ENCODE data around the gene KIFC3.
"Not testable (repeated sequence)": the region's sequence is repeated elsewhere in the genome, so short reads cannot be mapped to it uniquely, and the experiment has no call there.

KIFC3 gene

DNA sequence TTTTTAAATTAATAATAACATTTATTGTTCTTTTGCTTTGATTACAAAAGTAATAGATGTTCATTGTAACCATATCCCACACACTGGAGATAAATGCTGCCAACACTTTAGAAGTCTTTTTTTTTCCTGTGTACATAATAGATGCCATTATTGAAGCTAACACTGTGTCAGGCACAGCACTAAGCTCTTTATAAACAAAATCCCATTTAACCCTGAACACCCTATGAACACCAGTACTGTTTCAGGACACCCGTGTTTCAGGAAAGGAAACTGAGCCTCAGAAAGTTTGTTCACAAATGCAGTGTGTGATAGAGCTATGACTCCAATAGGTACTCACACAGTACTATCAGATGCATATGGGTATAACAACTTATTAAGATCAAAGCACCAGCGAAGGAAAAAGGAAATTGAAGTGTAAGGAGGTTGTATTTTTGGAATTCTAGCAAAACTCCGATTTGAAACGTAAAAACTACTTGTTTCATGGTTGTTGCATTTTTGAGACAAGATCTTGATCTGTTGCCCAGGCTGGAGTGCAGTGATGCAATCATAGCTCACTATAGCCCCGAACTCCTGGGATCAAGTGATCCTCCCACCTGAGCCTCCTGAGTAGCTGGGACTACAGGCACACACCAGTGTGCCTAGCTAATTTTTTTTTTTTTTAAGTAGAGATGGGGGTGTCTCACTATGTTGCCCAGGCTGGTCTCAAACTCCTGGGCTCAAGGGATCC, 2.0 kb upstream of the KIFC3 start:
- DNase-seq (ENCODE audit: low read depth): no peak

DNA sequence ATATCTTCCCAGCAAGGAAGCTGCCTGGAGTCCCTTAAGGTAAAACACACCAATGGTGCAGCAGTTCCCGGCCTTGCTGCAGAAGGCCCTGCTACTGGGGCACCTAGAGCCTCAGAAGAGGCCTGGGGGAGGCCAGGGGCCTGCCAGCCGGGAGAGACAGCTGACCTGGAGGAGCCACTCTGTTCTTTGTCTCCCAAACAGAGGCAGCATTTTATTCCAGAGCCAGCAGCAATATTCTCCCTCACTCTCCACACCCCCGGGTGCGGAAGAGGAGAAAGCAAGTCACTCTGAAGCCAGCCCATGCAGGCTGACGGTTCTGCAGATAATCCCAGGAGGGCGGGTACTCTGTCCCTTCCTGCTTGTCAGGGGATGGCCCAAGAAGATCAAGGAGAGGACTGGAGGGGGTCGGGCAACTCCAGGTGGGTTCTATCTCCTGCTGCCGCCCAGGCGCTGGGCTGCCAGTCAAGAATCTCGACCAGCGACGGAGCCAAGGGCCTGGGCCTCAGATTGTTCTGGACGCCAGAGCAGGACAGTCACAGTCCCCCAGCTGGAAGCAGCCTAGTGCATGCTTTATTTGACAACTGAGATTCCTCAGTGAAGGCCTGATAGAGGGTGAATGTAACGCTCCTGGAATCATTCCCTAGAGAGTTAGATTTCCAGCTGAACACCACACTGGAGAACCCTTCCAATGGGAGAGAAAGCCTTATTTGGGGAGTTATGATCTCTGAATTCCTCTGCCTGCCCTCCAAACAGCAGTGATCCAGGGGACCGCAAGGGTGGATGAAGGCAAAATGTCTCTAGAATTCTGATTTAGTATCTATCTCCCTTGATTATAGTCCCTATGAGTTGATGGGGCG, 1.1 kb upstream of the KIFC3 start:
- DNase-seq (ENCODE audit: low read depth): no peak

DNA sequence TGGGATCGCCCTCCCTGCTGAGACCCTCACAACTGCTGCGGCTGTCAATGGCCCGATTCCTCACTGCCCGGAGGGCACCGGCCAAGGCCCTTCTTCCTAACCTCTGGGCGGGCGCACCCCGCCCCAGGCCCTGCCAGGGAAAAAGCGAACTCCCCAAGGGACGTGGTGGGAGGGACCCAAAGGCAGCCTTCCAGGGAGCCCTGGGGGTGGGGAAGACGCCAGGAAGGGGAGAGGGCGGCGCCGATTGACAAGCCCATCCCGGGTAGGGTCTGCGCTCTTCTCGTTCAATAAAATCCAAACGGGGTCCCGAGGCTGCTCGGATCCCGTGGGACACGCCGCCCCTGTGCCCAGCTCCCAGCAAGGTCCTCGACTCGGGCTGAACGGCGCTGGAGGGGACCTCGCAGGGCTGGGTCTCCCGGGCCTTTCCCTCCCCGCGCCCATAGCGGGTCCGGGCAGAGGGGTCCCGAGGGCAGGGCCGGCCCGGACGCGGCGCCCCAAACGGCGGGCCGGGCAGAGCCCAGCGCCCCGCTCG, 416 bp downstream of the KIFC3 start:
- no peak for DNase-seq (ENCODE audit: low read depth)

DNA sequence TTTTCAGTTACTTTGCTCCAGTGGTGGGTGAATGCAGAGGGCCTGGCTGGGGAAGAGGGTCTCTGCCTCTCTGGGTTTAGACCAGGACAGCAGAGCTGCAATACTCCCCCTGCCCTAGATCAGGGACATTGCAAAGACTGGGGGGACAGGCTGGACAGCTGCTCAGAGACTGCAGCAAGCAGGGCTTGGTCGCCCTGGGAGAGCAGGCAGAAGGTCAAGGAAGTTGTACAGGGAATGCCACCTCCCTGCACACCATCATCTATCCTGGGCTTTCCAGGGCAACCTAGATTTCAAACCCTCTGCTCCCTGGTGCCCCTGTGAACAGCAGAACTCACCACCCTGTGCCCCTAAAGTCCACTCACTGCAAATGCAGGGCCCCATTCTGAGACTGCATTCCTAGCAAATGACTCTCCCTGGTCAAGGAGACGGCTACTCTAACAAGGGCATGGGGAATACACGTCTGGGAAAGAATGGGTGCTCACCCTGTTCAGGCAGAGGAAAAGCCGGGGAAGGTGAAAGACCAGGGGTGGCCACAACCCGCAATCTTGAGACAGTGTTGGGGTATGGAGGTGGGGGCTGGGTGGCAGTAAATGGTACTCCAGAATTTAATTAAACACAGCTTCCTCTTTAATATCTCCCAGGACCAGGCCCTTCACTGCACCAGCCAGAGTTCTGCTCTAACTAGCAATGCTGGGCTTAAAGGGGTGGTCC, 1.0 kb downstream of the KIFC3 start:
- peak; percentile 84 for DNase-seq (ENCODE audit: low read depth)

DNA sequence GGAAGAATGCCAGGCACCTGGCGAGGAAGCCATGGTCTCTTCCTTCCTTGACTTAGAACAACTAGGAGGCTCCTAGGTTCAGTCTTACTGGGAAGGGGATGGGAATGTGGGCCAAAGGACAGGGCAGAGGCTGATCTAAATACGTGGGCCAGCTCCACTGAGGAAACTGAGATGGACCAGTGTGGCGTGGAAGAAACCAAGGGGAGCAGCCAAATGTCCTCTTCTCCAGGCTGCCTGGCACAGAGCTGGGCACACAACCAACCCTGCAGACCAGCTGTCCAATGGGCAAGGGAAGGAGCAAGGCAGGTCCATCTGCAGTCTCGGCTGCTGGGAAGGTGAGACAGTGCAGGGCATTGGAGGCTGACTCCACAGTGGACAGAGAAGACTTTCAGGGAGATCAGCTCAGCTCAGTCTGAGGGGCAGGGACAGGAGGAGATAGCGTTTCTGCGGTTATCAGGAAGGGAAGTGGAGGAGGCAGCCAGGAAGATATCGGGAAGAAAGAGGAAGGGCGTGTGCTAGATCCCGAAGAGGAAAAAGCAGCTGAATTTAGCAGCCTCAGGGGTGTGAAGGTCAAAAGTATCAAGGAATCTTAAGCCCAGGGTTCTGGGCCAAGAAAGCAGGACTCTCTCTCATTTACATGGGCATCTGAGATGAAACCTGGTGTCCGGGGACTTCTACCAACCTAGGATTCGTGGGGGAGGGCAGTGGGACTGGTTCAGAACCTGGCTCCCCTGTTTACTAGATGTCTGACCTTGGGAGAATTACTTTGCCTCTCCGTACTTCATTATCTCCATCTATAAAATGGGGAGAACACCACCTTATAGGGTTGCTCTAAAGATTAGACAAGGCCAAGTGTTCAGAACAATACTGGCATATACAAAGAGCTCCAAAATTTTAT, 1.8 kb downstream of the KIFC3 start:
- no peak for DNase-seq (ENCODE audit: low read depth)

DNA sequence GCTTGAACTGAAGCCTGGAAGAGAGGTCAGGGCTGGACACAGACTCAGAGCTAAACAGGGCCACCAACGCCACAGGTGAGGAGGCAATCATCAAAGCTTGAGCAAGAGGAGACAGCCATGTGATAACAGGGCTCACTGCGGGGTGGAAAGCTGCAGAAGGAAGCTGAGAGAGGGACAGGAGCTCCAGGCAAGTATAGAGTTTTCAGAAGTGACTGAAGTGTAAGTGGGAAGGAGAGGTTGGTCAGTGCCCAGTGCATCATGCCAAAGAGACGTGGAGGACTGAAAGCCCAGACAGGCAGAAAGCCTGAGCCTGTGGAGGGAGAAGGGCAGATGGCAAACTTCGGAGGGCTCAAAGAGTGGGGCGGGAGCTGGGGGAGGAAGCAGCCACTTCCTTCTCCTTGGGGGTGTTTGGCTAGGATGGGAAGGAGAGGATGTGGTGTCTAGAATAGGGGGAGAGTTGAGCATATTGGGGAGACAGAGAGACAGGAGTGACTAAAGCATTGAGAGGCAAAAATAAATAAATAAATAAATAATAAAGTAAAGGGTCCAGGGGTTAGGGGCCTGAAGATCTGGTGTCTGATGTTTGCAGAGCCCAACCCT, 2.6 kb downstream of the KIFC3 start:
- DNase-seq (ENCODE audit: low read depth): no peak

DNA sequence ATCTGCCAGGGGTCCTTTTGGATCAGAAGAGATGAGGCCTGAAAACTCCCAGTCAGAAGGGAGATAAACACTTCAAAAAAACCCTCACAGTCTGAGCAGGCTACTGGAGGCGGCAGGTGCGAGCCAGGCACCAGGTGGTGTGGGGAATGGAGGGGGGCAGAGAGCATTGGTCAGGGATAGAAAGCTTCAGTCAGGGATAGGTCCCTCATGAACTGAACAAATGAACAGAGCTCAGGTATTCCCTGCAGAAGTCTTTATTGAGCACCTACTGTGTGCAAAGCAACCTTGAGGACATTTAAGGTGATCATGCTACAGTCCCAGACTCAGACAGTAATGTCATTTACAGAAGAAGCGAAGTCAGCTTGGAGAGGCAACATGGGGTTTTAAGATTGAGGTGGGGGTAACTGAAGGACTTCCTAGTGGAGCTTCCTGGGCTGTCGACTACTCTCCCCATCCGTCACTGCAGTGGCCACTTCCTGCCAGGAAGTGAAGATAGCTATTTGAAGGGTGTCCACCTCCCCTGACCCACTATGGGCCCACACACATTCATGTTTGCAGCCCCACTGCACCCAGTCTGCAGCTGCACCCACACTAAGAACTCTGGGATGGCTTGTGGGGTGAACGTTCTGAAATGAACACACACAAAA, 3.2 kb downstream of the KIFC3 start:
- no peak for DNase-seq (ENCODE audit: low read depth)

DNA sequence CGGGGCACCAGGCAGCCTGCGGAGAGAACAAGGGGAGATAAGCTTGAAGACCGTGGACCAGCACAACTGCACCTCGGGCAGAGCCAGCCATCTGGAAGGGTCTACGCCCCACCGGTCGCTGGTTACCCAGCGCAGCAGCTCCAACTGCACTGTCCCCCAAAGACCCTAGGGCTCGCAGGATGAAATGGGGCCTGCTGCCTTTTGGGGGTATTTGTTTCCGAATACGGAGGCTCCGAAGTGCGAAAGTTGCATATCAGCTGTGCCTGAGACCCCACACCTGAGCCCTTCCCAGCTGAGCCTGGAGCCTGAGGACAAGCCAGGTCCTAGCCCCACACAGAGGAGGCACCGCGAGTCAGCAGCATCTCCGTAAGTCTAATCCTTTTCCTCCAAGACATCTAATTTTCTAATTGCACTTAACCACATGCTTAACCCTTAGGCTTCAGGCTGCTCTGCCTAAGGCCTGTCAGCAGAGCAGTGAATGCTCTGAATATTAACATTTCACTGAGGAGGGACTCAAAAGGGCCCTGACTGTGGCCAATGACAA, 4.0 kb downstream of the KIFC3 start:
- no peak for DNase-seq (ENCODE audit: low read depth)

DNA sequence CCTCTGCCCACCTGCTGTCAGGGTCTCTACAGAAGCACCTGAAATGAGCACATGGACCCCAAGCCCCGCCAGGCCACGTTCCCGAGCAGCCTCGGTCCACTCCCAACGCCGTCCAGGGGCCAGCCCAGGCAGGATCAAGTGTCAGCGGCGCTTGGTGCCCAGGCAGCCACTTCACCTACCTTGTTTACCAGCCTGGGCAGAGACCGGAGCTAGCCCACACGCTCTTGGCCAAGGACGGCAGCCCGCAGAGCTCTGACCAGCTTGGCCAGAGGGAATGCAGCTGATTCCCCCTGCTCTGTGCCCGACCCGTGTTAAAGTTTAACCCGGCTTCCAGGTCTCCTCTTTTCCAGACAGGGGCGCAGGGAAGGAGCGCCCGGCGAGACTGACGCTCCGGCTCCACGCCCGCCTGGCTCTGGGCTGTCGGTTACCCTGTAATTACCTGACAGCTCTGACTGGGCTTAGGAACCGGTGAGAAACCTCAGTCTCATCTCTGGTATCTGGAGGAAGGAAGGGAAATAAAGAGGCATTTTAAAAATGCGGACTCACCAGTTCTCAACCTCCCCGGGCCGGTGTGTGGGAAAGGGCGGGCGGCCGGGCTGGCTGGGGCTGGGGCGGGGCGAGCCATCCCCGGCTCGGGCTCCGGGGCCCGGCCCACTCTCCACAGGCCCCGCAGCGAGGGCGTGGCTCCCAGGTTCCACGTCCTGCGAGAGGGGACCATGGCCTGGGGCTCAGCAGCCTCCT, 4.6 kb downstream of the KIFC3 start:
- DNase-seq (ENCODE audit: low read depth): no peak

DNA sequence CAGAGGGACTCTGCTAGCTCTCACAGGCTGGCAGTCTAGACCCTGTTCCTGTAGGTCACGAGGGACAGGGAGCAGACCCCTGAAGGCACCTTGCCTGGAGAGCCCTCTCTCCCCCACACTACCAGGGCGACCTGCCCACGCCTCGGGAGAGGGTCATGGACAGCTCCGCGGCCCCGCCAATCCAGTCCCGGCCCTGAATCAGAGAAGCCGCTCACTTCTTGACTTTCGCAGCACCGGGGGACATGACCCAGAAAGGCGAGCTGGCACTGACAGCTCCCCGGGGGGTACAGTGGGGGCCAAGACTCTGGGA, 5.1 kb downstream of the KIFC3 start:
- DNase-seq (ENCODE audit: low read depth): no peak

DNA sequence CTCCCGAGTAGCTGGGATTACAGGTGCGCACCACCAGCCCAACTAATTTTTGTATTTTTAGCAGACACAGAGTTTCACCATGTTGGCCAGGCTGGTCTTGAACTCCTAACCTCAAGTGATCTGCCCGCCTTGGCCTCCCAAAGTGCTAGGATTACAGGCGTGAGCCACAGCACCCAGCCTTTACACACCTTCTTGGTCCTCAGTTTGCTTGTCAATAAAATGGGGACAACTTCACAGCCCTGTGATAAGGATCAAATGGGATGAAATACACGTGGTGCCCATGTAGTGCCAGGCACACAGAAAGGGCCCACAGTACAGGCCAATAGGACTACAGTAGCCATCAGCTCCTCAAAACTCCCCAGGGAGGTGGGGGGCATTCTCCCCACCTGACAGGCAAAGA, 6.3 kb downstream of the KIFC3 start:
- DNase-seq (ENCODE audit: low read depth): not testable (repeated sequence)

DNA sequence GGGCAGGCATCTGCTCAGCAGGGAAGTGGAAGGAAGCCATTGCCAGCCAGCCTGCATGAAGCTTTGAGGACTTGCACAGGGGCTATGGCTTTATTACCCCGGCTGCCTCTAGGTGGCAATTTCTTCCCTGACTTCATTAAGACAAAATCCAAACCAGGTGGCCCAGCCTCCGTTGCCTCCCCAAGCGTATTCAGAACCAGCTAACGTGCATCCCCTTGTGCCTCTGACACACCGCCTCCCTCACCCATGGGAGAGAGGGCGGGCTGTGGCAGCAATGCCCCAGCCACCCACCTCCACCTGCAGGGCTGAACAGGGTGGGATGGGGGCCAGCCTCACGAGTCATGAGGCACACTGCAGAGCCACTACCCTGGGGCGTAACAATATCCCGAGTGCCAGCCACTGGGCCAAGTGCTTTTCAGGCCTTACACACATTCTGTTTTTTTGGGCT, 6.8 kb downstream of the KIFC3 start:
- DNase-seq (ENCODE audit: low read depth): peak; percentile 63

DNA sequence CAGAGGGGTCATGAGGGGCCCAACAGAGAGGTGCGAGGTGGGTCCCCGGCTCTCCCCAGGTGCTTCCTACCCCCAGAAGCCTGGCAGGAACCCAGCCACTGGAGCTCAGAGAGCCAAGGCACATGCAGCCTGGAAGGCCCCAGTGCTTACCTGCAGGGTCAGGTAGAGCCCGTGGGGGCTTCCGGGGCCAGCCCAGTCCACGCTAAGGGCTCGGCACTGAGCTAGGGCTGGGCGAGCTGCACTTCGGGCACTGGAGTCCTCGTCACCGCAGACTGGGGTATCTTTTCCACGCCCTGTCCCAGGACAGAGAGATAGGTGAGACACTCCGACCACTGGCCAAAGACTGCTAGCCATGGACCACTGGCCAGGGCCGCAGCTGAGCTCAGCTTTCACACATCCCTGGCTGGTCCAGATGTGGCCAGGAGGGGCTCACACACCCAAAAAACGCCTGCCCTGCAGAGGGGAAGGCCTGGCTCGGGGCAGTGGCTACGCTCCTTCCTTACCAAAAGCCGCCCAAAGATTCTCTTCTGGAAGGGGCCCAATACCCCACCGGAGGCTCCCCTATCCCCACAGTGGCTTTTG, 7.4 kb downstream of the KIFC3 start:
- DNase-seq (ENCODE audit: low read depth): no peak

DNA sequence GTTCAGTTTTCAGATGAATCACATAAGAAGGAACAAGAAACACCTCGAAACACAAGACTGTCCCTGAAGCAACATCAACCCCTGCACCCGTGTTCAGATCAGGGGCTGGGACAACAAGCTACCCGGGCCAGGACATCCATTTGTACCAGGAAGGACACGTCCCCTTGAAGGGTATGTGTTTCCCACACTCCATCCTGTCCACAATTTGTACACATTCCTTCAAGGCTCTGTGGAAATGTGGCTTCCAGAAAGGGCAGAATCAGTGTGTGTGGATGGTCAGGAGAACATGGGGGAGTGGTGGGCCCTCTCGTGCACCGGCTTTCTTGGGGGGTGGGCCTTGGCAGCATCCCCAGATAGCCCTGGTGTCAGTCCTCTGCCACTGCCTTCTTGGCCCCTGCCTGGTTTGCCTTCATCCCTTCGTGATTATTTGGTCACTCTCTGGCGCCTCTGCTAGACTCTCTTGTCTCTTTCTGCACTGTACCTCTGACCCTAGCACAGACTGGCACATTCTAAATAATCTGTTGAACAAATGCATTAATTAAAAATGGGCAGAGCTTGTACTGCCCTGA, 10.3 kb downstream of the KIFC3 start:
- DNase-seq (ENCODE audit: low read depth): no peak

DNA sequence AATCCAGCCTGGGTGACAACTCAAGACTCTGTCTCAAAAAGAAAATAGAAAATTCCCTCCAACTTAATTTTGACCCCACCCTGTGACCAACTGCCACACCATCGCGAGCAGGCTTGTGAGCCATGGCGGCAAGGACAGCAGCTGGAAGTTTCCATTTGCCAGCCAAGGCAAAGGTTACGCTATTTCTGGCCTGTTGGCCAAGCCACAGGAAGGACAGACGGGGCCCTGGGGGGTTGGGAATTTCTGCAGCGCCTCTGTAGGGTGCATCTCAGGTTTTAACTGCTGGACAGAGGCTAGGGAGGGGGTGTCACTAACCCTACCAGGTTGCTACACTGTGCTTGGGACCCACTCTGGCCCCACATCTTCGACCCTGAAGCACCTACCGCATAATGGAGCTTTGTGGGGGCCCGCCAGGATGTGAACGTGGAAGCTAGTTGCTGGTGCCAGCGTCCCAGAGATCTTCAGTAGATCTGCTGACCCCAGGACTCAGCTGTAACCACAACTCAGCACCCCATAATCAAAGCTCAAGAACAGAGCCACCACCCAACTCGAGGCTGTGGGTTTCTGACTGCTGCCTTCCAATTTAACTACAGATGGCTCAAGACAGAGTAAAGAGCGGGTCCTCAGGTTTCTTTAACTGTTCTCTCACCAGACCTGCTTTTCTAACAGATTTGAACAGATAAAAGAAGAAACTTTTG, 10.9 kb downstream of the KIFC3 start:
- DNase-seq (ENCODE audit: low read depth): no peak

DNA sequence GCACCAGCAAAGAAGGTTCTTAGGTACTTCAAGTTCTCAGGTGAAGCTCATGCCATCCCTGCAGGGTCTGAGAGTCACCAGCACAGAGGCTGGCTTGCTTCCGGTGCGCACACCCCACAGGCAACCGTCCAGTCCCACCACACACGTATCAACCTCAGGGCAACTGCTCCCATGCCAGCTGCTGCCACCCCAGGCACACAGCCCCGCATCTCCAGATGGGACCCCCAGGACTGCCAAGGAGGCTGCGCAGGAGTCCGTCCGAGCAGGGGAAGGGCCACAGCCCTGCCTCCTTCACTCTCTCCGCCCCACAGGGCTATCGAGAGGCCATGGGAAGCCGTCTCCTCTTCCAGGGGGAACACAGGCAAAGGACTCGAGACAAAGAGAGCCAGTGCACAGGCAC, 13.3 kb downstream of the KIFC3 start:
- DNase-seq (ENCODE audit: low read depth): no peak

DNA sequence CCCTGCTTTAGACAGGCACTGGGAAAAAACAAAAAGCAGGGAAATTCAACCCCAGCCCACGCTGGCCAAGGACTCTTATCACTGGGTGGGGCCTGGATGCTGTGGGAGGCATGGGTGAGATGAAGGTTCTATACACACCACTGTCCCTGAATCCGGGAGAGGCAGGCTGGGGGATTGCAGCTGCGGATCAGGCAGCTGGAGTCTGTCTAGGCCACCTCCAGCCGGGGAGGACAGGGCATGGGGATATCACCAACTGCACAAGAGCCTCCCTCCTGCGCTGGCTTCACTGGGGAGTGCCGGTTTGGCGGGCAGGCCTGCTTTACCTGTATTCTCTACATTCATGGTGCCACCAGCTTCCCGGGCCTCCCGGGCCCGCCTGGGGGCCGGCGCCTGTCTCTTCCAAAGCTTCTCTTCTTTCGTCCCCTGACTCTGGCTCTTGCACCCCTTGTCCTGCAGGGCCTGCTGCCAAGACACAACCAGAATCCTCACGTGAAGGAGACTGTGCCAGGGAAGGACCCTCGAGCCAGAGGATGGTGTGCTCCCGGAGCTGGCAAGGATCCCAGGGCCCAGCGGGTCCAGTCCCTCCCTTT, 13.9 kb downstream of the KIFC3 start:
- no peak for DNase-seq (ENCODE audit: low read depth)

DNA sequence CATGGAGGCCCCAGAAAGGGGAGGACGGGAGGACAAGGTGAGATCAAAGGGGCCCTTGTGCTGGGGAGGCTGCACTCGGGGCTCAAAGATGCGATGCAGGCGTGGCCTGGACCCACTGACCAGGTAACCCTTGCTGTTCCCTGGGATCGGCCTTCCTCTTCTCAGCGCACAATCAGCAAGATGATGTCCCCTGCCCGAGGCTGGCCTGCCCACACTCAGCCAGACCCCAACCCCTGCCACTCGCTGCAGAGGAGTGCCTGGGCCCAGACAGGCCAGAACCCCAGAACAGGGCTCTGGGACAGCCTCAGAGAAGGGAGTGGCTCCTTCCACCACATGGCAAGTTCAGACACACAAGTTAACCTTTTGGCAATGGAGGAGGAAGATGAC, 14.8 kb downstream of the KIFC3 start:
- no peak for DNase-seq (ENCODE audit: low read depth)
